Testis (tissue), 2 donors: Measurements from ENCODE around the gene NUDT2.

Experiments
- CTCF ChIP-seq, 3 experiments: fragments of 450-650 bp in 2 of 3; fragments of 200-600 bp in 1 of 3; sonication (generic) in 1 of 3; IDR thresholded peaks; one replicate each; pipeline ENCODE4 v1.5.1; 2016 to 2019; ENCODE audit warnings: antibody characterized with exemption in 3 of 3, mild to moderate bottlenecking in 2 of 3, moderate library complexity in 1 of 3
- POLR2A ChIP-seq: fragments of 450-650 bp; IDR thresholded peaks from one replicate; pipeline ENCODE4 v1.6.1; 2017; ENCODE audit warnings: antibody characterized with exemption, mild to moderate bottlenecking, moderate library complexity

DNA sequence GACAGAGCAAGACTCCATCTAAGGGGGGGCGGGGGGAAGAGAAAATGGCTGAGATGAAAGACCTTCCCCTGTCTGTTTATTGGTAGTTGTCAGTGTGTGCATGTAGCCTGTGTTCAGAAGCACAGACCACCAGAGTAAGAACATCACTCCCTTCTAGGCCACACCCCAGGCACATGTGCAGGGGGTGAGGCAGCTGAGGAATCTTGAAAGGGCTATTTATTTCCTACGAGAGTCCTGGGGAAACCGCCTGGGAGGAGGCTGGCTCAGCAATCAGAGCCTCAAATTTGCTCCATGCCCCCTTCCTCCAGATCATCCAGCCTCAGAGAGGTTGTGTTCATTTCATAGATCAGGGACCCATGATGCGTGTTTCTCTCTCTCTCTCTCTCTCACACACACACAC lies 40.3 kb downstream of the NUDT2 start:
- TF ChIP-seq CTCF (IDR thresholded peaks at IDR 0.05) (no peak), POLR2A (no peak)
